HG03060 (cell line): Measurements from ENCODE around the gene XAGE2.

Source experiments
- ATAC-seq: cut with Tn5 transposase; IDR thresholded peaks from one replicate; pipeline ENCODE4 v1.9.1; 2021; ENCODE audit warnings: low read depth, moderate number of reproducible peaks; ENCODE audit not compliant: unreplicated experiment

XAGE2 gene

GRCh38 chrX:52422884-52423283 is 54.1 kb downstream of the XAGE2 start:
- no peak for ATAC-seq

GRCh38 chrX:52424656-52425055 is 55.8 kb downstream of the XAGE2 start:
- ATAC-seq = no peak
